Body of pancreas (tissue), 4 donors: Measurements from ENCODE around the gene CCDC93.

ENCODE experiments used
- CTCF ChIP-seq, 7 experiments: fragments of 450-650 bp in 4 of 7; fragments of 200-600 bp in 3 of 7; sonication (generic) in 3 of 7; IDR thresholded peaks; one replicate each; pipeline ENCODE4 v1.5.1; 2016 to 2019; ENCODE audit warnings: antibody characterized with exemption in 7 of 7
- POLR2A ChIP-seq, 3 donors: fragments of 450-650 bp; IDR thresholded peaks; one replicate each; pipeline ENCODE4 v1.6.1; 2016; ENCODE audit warnings: antibody characterized with exemption in 3 of 3, mild to moderate bottlenecking in 2 of 3

GRCh38 chr2:117941693-117942092 is 72.2 kb downstream of the CCDC93 start:
- TF ChIP-seq CTCF (IDR thresholded peaks at IDR 0.05), result no peak
- no peak for TF ChIP-seq POLR2A (IDR thresholded peaks at IDR 0.05)
